VCaP (cell line): Measurements from ENCODE around the gene HDAC4.
A peak's percentile ranks its signal among the peaks of the same experiment; 100 is the strongest.

ENCODE experiments used
- H3K27ac ChIP-seq: fragments of 450-650 bp; 2 replicates; pipeline ENCODE4 v1.5.1; 2017
- CTCF ChIP-seq: fragments of 450-650 bp; conservative IDR thresholded peaks from 2 replicates; pipeline ENCODE4 v1.5.1; 2017; ENCODE audit warnings: mild to moderate bottlenecking, moderate library complexity

HDAC4 gene

DNA sequence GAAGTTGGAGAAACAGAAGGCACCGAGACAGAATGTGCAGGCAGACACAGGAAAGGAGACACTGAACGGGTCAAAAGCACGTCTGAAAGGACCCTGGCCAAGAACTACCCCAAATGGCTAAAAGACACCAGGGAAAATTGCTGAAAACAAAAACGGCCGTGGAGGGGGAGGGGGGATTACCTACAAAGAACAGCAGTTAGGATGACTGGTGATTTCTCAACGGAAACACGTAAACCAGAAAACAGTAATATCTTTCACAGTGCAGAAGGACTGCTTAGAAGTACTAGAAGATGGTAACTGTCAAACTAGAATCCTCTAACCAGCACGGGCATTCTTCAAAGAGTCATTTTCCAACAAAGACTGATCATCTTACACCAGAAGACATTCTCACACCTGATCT is 142.6 kb downstream of the HDAC4 start:
- TF ChIP-seq CTCF = no peak
- H3K27ac ChIP-seq = no peak overlapping the region; the same call in 1 of the 2 replicates

DNA sequence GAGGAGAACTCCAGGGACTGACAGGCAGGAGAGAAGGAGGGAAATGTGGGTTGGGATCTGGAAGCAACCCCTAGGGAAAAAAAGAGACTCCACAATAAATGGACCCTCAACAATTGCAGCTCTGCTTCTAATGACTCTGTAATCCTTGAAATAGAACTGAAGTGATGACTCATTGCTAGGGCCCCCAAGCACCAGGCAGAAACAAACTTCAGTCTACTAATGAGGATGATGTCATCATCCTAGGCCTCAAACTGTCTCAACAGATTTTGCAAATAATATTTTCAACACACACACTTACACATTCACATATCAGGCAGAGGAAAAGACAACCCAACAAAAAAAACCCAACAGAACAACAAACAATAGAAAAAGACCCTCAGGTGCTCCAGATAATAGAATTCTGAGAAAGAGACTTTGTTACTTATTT is 143.3 kb downstream of the HDAC4 start:
- TF ChIP-seq CTCF = no peak
- no peak overlapping the region for H3K27ac ChIP-seq

GRCh38 chr2:239256350-239256743 is 144.5 kb downstream of the HDAC4 start:
- peak overlapping the region; percentile 51 for H3K27ac ChIP-seq
- no peak for TF ChIP-seq CTCF

DNA sequence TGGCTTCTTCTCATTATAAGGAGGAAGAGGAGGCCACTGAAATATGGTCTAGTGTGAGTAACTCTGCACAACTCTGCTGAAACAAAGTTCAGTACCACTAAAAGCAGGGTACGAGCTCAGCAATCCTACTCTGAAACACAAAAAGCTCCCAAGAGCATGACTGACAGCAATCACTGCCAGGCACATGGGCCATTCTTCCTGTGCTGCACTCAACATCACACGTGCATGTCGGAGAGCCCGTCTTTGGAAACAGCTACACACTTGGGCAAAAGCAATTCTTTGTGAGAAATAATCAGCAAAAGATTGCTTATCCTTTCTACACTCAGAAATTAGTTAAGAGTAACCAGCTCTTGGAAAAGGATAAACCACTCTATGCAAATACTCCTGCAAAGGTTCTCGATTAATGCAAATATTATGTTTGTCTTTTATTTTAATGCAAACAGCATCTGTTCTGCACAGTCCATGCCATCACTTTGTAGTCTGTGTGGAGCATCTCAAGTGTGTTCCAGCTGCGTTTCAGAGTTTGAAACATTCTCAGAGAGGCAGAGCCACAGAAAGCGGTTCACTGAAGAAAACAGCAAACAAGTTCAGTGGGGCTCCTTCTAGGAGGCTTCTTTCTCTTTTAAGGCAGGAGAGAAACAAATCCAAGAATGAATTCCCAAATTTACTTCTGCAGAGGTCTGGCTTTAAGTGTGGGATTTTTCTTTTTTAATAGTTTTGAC is 145.0 kb downstream of the HDAC4 start:
- no peak for TF ChIP-seq CTCF
- H3K27ac ChIP-seq = peak overlapping the region; percentile 51

DNA sequence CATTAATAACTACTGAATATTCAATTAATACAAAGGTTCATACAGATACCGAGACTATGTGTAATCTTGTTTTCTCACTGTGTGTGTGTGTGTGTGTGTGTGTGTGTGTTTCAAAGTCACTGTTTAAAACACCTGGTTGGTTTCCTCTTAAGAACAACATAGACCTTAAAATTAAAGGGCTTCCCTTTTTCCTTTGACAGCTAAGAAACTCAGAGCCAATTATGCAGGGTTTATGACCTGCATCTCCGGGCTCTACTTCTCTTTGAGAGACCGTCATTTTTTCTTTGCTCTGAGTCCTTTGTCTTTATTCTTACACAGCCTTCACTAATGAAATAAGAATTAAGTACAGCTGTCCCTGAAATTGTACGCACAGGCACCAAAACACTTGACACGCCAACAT is 145.6 kb downstream of the HDAC4 start:
- TF ChIP-seq CTCF = no peak
- peak overlapping the region; percentile 51 for H3K27ac ChIP-seq

DNA sequence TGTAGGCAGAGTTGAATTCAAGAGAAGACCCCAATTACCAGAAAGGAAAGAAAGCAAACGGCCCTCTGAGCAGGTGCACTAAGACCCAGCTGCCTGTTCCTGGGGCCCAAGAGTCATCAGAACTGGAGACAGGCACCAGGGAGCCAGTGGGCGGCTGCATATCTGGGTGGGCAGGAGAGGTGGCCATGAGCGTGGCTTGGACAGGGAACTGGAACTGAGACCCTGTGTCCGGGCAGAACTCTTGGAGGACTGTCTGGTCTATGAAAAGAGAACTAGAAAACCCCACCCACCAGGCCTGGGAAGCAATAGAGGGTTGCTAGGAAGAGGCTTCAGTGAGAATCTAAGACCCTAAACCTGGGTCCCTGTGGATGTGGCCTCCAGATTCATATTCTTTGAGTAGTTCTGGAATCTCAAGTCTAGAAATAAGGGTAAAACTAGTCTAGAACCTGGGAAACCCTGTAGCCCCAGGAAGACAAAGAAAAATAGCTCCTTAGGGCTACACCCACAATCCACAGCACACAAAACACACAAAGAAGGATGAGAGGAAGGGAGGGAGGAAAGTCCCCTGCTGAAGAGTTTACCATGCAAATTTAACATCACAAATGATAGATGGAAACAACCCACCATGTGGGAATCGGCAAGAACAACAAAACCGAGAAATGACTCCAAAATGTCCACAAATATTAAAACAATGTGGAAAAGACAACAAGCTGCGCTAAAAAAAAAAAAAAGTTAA is 147.0 kb downstream of the HDAC4 start:
- TF ChIP-seq CTCF = no peak

GRCh38 chr2:239253264-239253663 is 147.6 kb downstream of the HDAC4 start:
- peak overlapping the region; percentile 72 for H3K27ac ChIP-seq
- no peak for TF ChIP-seq CTCF

More for the DNA sequence above, 147.0 kb downstream of the HDAC4 start:
- peak overlapping the region; percentile 72 for H3K27ac ChIP-seq
